ENCODE data around the gene RXRB. TPM values are rescaled to one million over a fixed set of nuclear protein-coding genes. Genes with fewer than 3 reads are reported as not detected.

Gene RXRB
- total and polyA plus RNA-seq, 2 of the 13 experiments (the other 11 are each of a cell fraction or from before 2014, with no cell fraction given), result 26.7 to 55.7 TPM

GRCh38 chr6:33156561-33156960 is 43.9 kb downstream of the RXRB start (continued):
- TF ChIP-seq RERE (CRISPR knock-in tag; IDR thresholded peaks at IDR 0.05; ENCODE audit: low read depth), result no peak
- TF ChIP-seq RXRA (CRISPR knock-in tag; IDR thresholded peaks at IDR 0.05), result no peak
- no peak for TF ChIP-seq RNF219 (CRISPR knock-in tag; IDR thresholded peaks at IDR 0.05)
- no peak for TF ChIP-seq ZKSCAN5 (CRISPR knock-in tag; IDR thresholded peaks at IDR 0.05)
- no peak for TF ChIP-seq IKZF4 (CRISPR knock-in tag; IDR thresholded peaks at IDR 0.05; ENCODE audit: borderline replicate concordance, low read depth, not compliant biosample characterization)
- TF ChIP-seq, protein P1, sequence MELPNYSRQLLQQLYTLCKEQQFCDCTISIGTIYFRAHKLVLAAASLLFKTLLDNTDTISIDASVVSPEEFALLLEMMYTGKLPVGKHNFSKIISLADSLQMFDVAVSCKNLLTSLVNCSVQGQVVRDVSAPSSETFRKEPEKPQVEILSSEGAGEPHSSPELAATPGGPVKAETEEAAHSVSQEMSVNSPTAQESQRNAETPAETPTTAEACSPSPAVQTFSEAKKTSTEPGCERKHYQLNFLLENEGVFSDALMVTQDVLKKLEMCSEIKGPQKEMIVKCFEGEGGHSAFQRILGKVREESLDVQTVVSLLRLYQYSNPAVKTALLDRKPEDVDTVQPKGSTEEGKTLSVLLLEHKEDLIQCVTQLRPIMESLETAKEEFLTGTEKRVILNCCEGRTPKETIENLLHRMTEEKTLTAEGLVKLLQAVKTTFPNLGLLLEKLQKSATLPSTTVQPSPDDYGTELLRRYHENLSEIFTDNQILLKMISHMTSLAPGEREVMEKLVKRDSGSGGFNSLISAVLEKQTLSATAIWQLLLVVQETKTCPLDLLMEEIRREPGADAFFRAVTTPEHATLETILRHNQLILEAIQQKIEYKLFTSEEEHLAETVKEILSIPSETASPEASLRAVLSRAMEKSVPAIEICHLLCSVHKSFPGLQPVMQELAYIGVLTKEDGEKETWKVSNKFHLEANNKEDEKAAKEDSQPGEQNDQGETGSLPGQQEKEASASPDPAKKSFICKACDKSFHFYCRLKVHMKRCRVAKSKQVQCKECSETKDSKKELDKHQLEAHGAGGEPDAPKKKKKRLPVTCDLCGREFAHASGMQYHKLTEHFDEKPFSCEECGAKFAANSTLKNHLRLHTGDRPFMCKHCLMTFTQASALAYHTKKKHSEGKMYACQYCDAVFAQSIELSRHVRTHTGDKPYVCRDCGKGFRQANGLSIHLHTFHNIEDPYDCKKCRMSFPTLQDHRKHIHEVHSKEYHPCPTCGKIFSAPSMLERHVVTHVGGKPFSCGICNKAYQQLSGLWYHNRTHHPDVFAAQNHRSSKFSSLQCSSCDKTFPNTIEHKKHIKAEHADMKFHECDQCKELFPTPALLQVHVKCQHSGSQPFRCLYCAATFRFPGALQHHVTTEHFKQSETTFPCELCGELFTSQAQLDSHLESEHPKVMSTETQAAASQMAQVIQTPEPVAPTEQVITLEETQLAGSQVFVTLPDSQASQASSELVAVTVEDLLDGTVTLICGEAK (IDR thresholded peaks at IDR 0.05), result no peak
- TF ChIP-seq, protein P1 (CRISPR knock-in tag; IDR thresholded peaks at IDR 0.05), result no peak
- TF ChIP-seq ZNF367 (CRISPR knock-in tag; IDR thresholded peaks at IDR 0.05; ENCODE audit: borderline replicate concordance), result no peak
- TF ChIP-seq HMGA1 (CRISPR knock-in tag; conservative IDR thresholded peaks at IDR 0.05), result no peak
- TF ChIP-seq NCOA2 (CRISPR knock-in tag; IDR thresholded peaks at IDR 0.05), result no peak
